Stimulated activated CD4-positive, alpha-beta T cell treated with anti-CD3 and anti-CD28 coated beads, Interleukin-1b, Interleukin-23, amount 100 ng/mL, for 1 hour (primary cell): ENCODE results near the gene SEMA4D.

ENCODE experiments used
- DNase-seq, 2 donors: peaks; one replicate each; pipeline ENCODE4 v3.0.0-alpha.2; 2020; ENCODE audit warnings: low read depth in 2 of 2

The SEMA4D gene

DNA sequence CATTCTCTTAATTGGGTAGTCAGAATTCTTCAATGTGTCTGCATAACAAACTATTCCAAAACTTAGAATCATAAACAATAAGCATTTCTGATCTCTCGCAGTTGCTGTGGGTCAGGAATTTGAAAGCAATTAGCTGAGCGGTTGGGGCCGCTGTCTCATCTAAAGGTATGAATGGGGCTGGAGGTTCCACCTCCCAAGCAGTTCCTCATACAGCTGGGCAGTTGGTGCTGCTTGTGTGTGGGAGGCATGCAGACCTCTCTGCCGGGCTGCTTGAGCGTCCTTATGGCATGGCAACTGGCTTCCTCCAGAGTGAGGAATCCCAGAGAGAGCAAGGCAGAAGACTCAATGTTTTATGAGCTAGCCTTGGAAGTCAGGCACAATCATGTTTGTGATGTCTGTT lies 30.2 kb upstream of the SEMA4D start:
- no peak for DNase-seq

DNA sequence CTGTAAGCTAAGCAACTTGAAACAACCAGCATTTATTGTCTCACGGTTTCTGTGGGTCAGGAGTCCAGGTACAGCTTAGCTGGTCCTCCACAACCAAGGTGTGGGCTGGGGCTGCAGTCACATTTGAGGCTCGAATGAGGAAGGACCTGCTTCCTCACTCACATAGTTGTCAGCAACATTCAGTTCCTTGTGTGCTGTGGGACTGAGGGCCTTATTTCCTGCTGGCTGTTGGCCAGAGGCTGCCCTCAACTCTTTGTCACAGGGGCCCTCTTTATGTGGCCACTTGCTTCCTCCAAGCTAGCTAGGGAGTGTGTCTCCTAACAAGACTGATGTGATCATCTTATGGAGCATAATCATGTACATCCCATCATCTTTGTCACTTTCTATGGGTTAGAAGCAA lies 29.2 kb upstream of the SEMA4D start:
- no peak for DNase-seq

DNA sequence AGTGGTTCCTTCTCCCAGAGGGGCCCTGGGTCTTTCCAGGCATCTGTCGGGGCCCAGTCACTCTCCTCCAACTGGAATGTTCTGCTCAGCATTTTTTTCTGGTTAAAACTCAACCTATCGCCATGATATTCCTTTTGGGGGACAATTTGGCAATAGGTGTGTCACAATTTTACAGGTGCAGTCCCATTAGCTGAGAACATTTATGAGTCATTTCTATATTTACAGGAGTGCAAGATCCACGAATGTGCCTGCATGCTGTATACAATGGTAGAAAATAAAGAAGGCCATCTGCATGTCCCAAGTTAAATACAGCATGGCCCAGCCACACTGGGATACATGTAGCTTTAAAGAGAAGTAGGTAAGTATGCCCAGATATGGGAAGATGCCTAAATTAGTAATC lies 28.8 kb upstream of the SEMA4D start:
- no peak for DNase-seq

DNA sequence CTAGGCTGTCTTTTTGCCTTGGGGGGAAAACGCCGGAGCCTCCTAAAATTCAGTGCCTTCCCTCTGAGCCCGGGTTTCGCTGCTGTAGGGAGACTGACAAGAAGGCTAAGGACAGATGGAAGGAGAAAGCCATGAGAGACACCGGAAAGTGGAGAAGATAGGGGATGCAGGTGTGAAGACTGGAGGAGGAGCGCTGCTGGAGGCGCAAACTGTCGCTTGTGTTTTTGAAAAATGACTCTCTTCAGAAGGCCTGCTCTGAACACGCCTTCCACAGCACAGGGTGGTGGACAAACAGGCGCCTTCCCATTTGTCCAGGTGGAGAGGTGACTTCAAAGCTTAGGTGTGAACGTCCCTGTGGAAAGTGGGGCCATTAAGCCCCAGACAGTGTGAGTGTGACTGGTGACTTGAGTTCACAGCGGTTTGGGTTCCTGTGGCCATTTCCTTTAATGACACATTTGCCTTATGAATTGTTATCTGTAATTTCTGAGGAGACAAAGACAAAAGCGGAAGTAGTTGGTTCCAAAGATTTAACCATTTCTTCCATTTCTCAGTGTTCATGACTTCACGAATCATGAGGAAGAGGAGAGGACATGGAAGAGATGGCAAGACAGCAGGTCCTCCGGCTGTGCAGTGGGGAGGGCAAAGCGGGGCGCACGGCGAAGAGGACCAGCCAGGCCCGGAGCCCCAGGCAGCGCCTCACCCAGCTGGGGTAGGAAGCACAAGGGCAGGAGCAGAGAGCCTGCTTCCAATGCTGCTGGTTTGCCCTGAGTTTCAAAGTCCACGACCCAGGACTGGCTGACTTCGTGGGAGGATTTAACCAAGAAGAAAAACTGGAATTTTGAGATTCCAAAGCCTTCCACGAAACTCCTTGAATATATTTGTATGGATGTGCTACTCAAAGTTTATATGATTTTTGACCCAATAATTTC lies 27.8 kb upstream of the SEMA4D start:
- DNase-seq, result no peak

DNA sequence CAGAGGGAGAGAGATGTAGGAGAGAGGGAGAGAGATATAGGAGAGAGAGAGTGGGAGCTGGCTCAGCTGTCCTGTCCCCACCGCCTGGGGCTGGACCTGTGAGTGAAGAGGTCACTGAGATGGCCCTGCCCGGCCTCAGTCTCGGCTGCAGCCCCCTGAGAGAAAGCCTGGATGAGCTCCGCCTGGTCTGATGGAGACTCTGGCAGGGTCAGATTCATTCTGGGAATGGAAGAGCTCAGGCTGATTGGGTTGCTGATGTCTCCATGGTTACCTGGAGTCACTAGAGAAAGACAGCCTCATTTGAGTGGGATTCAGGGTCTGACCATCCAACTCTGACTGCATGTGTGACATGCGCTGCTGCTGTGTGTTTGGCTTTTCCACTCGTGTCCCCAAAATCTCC lies 27.1 kb upstream of the SEMA4D start:
- DNase-seq, result no peak

DNA sequence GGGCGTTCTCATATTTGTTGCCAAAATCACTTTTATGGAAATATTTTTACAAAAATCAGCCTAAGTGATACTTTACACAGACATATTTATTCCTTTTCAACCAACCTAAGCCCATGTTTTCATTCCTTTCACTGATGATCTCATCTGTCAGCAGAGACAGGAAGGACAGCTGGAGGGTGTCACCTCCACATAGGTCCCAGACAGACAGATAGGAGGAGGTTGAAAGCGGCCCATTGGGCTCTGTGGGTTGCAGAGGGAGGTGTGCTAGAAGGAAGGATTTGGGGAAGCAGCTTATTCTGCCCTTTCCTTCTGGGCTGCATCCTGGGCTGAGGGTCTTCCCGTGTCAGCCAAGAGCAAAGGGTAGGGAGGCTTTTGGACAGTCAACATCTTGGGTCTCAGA lies 26.0 kb upstream of the SEMA4D start:
- no peak for DNase-seq

DNA sequence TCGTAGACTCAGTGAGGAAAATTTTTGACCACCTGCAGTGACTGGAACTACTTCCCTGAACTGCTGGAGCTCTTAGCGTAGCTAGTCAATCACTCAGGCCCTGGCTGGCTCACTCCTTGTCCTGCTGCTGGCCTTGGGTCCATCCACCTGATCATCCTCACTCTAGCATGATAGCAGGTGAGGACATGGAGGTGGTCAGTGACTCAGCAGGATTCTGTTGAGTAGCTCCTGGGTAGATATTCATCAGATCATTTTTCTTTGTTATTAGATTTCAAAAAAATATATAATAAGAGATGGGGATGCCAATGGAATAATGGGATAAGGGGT lies 25.0 kb upstream of the SEMA4D start:
- DNase-seq, result no peak

DNA sequence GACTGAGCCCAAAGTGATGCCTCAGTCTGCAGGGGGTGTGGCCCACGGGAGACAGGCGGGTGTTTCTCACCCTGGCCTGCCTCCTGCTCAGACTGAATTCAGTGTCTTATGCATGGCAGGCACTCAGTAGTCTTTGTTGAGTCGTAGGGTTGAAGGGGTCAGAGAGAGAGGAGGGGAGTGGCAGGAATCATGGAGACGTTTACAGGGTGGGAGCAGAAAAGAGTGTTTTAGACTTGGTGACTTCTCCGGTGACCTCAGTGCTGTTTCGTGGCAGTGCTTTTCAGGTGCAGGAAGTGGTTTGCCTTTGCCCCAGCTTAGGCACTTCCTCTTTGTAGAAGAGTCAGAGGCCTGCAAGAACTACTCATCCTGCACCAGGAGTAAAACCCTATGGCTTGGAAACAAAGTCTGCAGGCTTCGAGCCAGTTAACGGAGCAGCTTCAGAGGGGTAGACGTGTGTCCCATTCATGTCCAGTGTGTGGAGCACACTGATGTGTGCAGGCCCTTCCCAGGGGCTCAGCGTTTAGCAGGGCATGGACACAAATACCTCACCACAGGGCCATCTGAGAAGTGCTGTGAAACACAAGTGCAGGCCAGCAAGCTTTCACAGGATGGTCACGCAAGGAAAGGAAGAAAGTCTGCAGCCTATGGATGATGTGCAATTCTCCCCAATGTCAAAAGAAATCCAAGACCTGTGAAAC lies 24.5 kb upstream of the SEMA4D start:
- peak in 1 of 2 donors; percentile 50 for DNase-seq

DNA sequence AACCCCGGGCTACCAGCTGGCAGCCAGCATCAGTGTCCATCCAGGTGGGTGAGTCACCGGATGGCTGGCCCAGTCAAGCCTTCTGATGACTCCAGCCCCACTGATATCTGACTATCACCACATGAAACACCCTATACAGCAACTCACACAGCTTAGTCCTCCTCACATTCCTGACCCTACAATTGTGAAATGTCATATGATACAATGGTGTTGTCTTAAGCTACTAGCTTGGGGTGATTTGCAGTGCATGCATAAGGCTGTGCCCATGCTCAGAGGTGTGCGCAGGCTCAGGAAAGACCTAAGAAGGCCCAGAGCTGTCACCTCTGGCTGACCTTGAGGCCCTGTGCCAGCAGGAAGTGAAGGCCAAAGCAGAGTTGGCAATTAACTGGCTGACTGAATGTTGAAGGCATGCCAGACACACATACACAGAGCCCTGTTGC lies 21.5 kb upstream of the SEMA4D start:
- no peak for DNase-seq

DNA sequence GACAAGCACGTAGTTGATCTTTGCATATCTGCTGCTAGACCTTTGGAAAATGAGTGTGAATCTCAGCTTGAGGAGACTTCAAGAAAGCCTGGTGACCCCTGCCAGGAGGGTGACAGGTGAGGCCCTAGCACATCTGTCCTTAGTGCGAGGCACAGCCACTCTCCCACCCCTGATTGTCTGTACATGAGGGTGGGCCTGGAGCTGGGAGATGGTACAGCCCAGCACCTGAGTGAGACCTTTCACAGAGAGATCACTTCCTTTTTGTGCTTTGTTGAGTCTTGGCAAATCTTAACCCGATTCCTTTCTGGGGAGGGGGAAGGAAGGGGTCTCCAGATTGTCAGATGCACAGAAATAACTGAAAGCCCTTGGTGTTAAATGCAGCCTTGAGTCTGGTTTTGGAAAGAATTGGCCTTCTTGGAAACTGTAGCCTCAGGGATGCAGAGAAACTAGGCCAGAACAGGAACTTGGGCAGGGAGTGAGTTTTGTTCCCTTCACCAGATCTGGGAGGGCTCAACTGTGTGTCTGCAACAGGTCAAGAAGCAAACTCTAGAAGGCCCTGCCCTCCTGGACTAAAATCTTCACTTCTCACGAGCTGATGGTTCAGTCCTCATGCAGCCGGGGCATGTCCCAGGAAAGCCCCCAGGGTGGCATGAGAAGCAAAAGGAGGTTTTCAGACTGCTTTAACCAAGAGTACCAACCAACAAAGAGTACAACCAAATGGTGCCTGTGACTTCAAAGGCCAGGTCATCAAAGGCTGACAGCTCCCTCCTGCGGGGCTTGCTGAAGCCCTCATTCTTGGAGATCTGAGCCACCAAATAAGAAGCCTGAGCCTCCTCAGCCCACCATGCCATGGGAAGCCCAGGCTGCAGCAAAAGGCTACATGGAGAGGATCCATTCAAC lies 20.8 kb upstream of the SEMA4D start:
- DNase-seq, result no peak

DNA sequence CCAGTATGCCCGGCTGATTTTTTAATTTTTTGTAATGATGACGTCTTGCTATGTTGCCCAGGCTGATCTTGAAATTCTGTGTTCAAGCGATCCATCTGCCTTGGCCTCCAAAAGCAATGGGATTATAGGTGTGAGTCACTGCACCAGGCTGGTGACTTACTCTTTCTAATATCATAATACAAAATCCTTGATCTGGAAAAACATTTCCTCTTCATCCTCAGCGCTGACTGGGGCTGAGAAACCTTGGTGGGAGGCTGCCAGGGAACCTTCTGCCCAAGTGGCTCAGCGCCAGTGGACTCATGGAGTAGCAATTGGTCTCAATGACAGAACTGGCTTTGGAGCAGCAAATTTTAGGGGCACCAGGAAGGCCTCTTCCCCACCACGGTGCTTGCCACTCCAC lies 17.5 kb upstream of the SEMA4D start:
- no peak for DNase-seq

DNA sequence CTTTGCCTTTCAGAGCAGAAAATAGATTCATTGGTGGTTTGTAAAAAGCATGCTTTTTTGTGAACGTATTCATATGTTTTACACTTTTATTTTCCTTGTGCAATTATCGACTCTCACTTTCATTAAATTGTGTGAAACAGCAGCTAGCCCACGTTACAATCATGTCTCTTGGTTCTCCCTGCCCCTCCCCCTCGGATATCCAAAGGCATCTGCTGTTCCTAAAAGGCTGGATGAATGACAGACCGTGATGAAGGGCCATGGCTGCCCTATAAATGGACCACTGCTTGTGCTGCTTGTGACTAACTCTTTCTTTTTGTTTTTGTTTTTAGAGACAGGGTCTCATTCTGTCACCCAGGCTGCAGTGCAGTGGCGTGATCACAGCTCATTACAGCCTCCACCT lies 17.0 kb upstream of the SEMA4D start:
- DNase-seq, result no peak

DNA sequence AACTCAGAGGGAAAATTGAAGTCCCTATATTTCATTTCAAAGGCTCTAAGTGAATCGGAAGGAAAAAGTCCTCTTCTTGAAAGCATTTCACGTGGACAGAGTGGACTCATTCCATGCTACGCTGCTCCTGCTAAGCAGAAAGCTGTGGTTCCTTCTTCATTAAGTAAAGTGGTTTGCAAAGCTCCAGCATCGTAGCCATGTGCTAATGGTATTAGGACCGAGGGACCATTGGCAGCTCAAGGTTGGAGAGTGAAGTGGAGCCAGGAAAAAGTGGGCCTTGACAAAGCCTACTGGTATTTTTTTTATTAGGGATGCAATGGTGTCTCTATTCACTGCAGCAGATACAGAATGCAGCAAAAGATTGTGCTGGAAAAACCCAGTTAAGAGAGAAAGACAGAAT lies 16.4 kb upstream of the SEMA4D start:
- DNase-seq, result no peak

DNA sequence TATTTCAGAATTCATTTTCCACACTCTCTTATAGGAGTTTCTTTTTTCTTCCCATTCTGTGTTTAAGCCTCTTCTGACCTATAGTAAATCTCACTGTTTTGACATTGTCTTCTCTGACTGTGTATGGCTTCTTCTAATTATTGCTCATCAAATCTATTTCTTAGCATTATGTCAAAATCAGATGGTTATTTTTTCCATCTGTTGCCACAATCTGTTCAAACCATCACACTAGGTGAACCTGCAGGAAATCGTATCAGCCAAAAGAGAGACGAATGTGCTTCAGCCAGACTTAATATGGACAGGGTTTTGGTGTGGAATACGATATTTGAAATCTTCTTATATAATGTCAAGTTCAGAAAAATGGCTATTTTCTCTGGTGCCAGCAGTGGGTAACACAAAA lies 15.9 kb upstream of the SEMA4D start:
- DNase-seq, result no peak

DNA sequence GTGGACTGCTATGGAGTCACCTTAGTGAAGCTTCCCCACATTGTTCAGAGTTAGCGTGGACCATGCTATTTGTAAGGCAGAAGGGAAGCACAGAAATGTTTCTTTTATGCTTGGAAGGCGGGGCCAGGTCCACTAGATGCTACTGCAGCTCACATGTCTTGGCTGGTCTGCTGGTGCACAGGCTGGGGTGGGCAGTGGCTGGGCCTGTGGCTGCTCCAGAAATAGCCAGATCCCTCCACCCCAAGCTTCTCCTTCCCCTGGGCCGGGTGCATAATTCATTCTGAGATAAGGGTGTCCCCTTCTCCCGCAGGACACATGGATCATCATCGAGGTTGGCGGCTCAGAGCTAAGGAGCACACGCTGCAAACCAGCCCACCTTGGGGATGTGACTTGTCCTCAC lies 14.5 kb upstream of the SEMA4D start:
- DNase-seq, result no peak

DNA sequence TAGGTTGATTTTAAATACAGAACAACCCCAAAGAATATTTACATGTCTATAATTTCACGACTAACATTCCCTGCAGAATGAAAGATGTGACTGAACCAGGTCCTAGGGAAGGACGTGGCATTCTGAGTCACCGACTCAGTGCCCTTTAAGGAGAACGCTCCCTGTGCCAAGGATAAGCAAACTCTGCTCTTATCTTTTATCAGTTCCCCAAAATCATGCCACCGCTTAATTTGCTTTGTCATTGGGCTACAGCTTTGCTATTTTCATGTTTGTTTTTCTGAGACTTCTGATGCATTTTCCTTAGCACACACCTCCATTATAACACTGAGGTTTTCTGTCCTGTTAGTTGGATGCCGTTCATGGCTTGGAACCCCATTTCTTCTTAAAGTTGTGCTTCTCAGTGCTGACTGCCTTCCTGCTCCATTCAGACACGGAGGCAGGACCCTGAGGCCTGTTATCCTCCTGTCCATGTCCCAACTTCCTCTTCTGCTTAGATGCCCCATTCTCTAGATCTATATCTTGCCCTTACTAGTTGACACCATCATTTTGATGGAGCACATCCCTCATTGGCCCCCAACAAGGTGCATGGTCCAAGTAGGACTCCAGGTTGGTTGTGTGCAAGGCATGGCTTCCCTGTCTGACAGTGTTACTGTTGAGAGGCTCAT lies 11.2 kb upstream of the SEMA4D start:
- no peak for DNase-seq

DNA sequence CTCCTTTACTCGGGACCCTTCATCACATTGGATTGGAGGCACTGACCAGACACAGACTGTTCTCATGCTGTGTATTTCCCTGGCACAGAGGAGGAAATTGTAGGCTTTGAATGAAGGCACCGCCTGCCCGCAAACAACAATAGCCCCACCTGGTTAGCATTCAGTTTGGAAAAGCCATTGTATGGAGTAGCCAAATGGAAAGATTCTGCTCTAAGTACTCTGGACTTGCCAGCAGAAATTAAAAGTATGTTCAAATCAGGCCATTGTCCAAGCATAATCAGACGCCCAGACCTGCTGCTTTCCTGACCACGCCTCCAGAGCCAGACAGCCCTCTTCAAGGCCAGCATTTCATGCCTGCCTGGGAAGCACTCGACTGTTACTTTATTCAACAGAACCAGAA lies 8.0 kb upstream of the SEMA4D start:
- no peak for DNase-seq

DNA sequence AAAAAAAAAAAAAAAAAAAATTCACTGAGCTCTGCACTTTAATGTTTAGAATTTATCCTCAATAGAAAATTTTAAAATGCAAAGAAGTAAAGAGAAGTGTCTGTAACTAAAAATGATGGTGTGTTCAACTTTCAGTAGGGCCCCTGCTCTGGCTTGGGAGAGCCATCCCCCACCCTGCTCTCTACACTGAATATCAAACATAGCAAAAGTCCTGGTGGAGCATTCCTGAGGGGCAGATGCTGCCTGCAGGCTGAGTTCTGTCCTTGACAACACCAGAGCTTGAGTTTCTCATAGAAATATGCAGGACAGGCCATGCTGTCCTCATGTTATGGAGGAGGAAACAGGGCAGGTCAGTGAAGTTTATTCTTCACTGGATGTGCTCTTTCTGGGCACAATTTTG lies 7.1 kb upstream of the SEMA4D start:
- DNase-seq, result no peak

DNA sequence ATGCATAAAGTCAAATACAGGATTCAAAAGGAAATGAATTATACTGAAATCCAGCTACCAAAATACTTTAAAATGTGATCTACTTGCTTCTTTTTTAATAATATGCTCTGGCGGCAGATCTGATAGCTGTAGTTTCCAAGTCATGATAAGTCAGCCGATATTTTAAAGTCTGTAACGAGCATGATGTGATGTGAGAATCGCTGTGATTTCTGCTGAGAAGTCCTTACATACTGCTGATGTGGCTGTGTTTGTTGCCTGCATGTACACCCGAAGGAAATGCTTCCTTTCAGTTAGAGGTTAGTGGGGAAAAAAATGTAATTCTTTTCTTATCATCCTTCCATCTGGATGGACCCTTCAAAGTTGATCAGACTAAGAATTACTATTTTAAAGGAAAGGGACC lies 4.8 kb upstream of the SEMA4D start:
- no peak for DNase-seq

DNA sequence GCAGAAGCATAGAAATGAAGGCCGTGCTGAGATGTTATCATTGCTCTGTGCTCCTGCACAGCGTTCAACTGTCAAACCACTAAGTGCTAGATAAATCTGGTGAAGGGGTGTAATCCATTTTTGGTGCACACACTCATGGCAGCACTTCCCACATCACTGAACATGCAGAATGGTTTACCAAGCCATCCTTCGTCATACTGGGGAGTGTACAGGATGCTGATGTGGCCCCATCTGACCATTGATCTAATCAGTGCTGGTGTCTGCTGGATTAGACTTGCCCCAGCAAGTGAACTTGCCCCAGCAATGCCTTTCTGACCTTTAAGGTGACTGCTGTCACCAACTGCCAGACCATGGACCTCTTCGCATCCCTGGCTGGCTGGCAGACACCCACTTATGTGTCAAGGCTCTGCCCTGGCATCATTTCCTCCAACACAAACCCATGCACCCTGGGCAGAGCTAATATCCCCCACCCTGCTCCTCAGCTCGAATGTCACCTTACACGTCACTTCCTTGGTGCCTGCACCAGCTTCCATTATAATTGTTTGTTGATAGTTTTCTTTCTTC lies 4.2 kb upstream of the SEMA4D start:
- DNase-seq, result no peak

DNA sequence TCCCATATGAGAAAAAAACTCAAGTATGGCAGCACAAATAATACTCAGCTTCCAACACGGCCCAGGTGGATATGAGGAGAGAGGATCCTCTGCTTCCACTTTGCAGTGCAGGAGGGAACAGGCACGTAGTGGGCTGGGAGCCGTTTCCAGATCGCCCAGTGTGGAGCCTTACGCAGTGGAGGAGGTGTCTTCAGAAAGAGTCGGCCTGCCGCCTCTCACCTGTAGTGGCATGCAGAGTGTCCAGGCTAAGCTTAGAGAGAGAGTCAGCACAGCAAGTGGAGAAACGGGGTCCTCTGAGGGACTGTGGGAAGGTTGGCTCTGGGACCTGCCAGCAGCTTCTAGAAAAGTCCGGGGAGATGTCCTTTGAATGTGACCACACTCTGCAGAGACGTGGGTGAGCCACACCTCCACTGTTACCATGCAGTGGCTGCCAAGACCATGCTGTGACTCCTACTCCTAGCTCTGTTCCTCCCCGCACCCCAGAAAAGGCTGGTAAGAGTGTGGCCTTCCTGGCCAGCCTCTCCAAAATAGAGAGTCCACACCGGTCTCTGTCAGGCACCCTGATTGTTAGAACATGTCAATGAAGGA lies 3.5 kb upstream of the SEMA4D start:
- DNase-seq, result no peak
